Cortex of kidney (tissue), 1 donor: ENCODE results near the gene GMPPA.

Experiments
- DNase-seq: peaks from one replicate; lab custom pipeline; 2025; lab: John Stamatoyannopoulos, UW

Gene GMPPA

GRCh38 chr2:219522111-219523030 is 23.7 kb downstream of the GMPPA start:
- DNase-seq: no peak

- DNase-seq: no peak
Measured at GRCh38 chr2:219523031-219523671, 24.5 kb downstream of the GMPPA start.

- no peak for DNase-seq
Measured at GRCh38 chr2:219524817-219525216, 26.1 kb downstream of the GMPPA start.

GRCh38 chr2:219525533-219526232 is 27.0 kb downstream of the GMPPA start:
- no peak for DNase-seq

GRCh38 chr2:219526320-219527075 is 27.8 kb downstream of the GMPPA start:
- no peak for DNase-seq

- no peak for DNase-seq
Measured at GRCh38 chr2:219527076-219527394, 28.3 kb downstream of the GMPPA start.

- DNase-seq: no peak
Measured at GRCh38 chr2:219527472-219527871, 28.8 kb downstream of the GMPPA start.

GRCh38 chr2:219530048-219530963 is 31.6 kb downstream of the GMPPA start:
- DNase-seq: peak; percentile 6

GRCh38 chr2:219531639-219532377 is 33.1 kb downstream of the GMPPA start:
- DNase-seq: no peak

GRCh38 chr2:219532378-219532649 is 33.6 kb downstream of the GMPPA start:
- no peak for DNase-seq

GRCh38 chr2:219533930-219534661 is 35.4 kb downstream of the GMPPA start:
- no peak for DNase-seq

- no peak for DNase-seq
Measured at GRCh38 chr2:219536425-219536824, 37.7 kb downstream of the GMPPA start.

- DNase-seq: no peak
Measured at GRCh38 chr2:219536967-219537366, 38.3 kb downstream of the GMPPA start.

GRCh38 chr2:219537657-219538488 is 39.2 kb downstream of the GMPPA start:
- DNase-seq: no peak

- DNase-seq: no peak
Measured at GRCh38 chr2:219538504-219538951, 39.8 kb downstream of the GMPPA start.

GRCh38 chr2:219538956-219539788 is 40.5 kb downstream of the GMPPA start:
- no peak for DNase-seq

GRCh38 chr2:219539926-219540678 is 41.4 kb downstream of the GMPPA start:
- DNase-seq: no peak
